ENCODE results near the gene PACSIN1.

The PACSIN1 gene

GRCh38 chr6:34514112-34514511, 48.2 kb downstream of the PACSIN1 start:
- TF ChIP-seq GLIS3 (CRISPR knock-in tag; IDR thresholded peaks at IDR 0.05): no peak
- no peak for TF ChIP-seq SNAI2 (CRISPR knock-in tag; IDR thresholded peaks at IDR 0.05)
- no peak for TF ChIP-seq ISL1 (CRISPR knock-in tag; IDR thresholded peaks at IDR 0.05)
- no peak for TF ChIP-seq CSRNP3 (CRISPR knock-in tag; IDR thresholded peaks at IDR 0.05)
- no peak for TF ChIP-seq BACH2 (CRISPR knock-in tag; IDR thresholded peaks at IDR 0.05; ENCODE audit: borderline replicate concordance)
- TF ChIP-seq OSR1 (CRISPR knock-in tag; IDR thresholded peaks at IDR 0.05): no peak
- TF ChIP-seq RARB (CRISPR knock-in tag; IDR thresholded peaks at IDR 0.05): no peak
- TF ChIP-seq PPARA (CRISPR knock-in tag; IDR thresholded peaks at IDR 0.05; ENCODE audit: borderline replicate concordance): no peak
- TF ChIP-seq, protein P1, sequence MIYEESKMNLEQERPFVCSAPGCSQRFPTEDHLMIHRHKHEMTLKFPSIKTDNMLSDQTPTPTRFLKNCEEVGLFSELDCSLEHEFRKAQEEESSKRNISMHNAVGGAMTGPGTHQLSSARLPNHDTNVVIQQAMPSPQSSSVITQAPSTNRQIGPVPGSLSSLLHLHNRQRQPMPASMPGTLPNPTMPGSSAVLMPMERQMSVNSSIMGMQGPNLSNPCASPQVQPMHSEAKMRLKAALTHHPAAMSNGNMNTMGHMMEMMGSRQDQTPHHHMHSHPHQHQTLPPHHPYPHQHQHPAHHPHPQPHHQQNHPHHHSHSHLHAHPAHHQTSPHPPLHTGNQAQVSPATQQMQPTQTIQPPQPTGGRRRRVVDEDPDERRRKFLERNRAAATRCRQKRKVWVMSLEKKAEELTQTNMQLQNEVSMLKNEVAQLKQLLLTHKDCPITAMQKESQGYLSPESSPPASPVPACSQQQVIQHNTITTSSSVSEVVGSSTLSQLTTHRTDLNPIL (CRISPR knock-in tag; IDR thresholded peaks at IDR 0.05; ENCODE audit: low read depth): no peak
- TF ChIP-seq TCF4 (CRISPR knock-in tag; IDR thresholded peaks at IDR 0.05; ENCODE audit: borderline replicate concordance): no peak
- TF ChIP-seq, protein P2, sequence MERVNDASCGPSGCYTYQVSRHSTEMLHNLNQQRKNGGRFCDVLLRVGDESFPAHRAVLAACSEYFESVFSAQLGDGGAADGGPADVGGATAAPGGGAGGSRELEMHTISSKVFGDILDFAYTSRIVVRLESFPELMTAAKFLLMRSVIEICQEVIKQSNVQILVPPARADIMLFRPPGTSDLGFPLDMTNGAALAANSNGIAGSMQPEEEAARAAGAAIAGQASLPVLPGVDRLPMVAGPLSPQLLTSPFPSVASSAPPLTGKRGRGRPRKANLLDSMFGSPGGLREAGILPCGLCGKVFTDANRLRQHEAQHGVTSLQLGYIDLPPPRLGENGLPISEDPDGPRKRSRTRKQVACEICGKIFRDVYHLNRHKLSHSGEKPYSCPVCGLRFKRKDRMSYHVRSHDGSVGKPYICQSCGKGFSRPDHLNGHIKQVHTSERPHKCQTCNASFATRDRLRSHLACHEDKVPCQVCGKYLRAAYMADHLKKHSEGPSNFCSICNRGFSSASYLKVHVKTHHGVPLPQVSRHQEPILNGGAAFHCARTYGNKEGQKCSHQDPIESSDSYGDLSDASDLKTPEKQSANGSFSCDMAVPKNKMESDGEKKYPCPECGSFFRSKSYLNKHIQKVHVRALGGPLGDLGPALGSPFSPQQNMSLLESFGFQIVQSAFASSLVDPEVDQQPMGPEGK (CRISPR knock-in tag; IDR thresholded peaks at IDR 0.05; ENCODE audit: borderline replicate concordance): no peak
- TF ChIP-seq TOX (CRISPR knock-in tag; IDR thresholded peaks at IDR 0.05; ENCODE audit: borderline replicate concordance): no peak
- TF ChIP-seq TSHZ2 (CRISPR knock-in tag; IDR thresholded peaks at IDR 0.05): no peak
- TF ChIP-seq ARNTL (CRISPR knock-in tag; IDR thresholded peaks at IDR 0.05; ENCODE audit: borderline replicate concordance, low read depth): no peak
- no peak for TF ChIP-seq ZC3H10 (CRISPR knock-in tag; IDR thresholded peaks at IDR 0.05)
- TF ChIP-seq ZNF70 (CRISPR knock-in tag; IDR thresholded peaks at IDR 0.05): no peak
- ATAC-seq: no peak

- ATAC-seq: peak; percentile 70
- TF ChIP-seq ZNF565 (CRISPR knock-in tag; conservative IDR thresholded peaks at IDR 0.05; ENCODE audit: low read depth) (no peak), TSHZ2 (CRISPR knock-in tag; IDR thresholded peaks at IDR 0.05) (no peak), ESRRG (CRISPR knock-in tag; IDR thresholded peaks at IDR 0.05) (no peak), TOX (CRISPR knock-in tag; IDR thresholded peaks at IDR 0.05; ENCODE audit: borderline replicate concordance) (no peak), CSRNP3 (CRISPR knock-in tag; IDR thresholded peaks at IDR 0.05) (no peak), GLIS3 (CRISPR knock-in tag; IDR thresholded peaks at IDR 0.05) (no peak), CSDC2 (CRISPR knock-in tag; IDR thresholded peaks at IDR 0.05) (no peak), BACH2 (CRISPR knock-in tag; IDR thresholded peaks at IDR 0.05; ENCODE audit: borderline replicate concordance) (no peak), ZNF70 (CRISPR knock-in tag; IDR thresholded peaks at IDR 0.05) (no peak), RARB (CRISPR knock-in tag; IDR thresholded peaks at IDR 0.05) (no peak), ISL1 (CRISPR knock-in tag; IDR thresholded peaks at IDR 0.05) (no peak), ZFP30 (CRISPR knock-in tag; IDR thresholded peaks at IDR 0.05) (no peak), ZC3H10 (CRISPR knock-in tag; IDR thresholded peaks at IDR 0.05) (no peak), TCF4 (CRISPR knock-in tag; IDR thresholded peaks at IDR 0.05; ENCODE audit: borderline replicate concordance) (no peak), ZFP3 (CRISPR knock-in tag; IDR thresholded peaks at IDR 0.05) (no peak), PPARA (CRISPR knock-in tag; IDR thresholded peaks at IDR 0.05; ENCODE audit: borderline replicate concordance) (no peak)
- TF ChIP-seq, protein P2 (CRISPR knock-in tag; IDR thresholded peaks at IDR 0.05; ENCODE audit: borderline replicate concordance): no peak
- TF ChIP-seq, protein P1 (CRISPR knock-in tag; IDR thresholded peaks at IDR 0.05; ENCODE audit: low read depth): no peak
Measured at GRCh38 chr6:34514593-34515472, 49.0 kb downstream of the PACSIN1 start.

Measured in SK-N-SH treated with all-trans-retinoic acid at 6 μM for 48 hours (cell line).